H1 (cell line): Measurements from ENCODE around the gene TBC1D3B.
"Not testable (repeated sequence)": the region's sequence is repeated elsewhere in the genome, so short reads cannot be mapped to it uniquely, and the experiment has no call there.

ENCODE experiments used
- EP300 ChIP-seq, 2 experiments: IDR thresholded peaks; 1 replicate in 1 of 2; 2 replicates in 1 of 2; pipeline ENCODE4 v1.6.1; 2011 to 2012; ENCODE audit warnings: low read depth in 2 of 2, low read length in 2 of 2, mild to moderate bottlenecking in 2 of 2, borderline replicate concordance in 1 of 2, inconsistent platforms in 1 of 2, moderate library complexity in 1 of 2
- FOSL1 ChIP-seq: IDR thresholded peaks from 2 replicates; pipeline ENCODE4 v1.6.1; 2011; ENCODE audit warnings: mild to moderate bottlenecking, low read depth, low read length, moderate library complexity; ENCODE audit not compliant: insufficient read depth
- POLR2A ChIP-seq, 2 experiments: IDR thresholded peaks; 1 replicate in 1 of 2; 2 replicates in 1 of 2; pipeline ENCODE4 v1.6.1; 2011; ENCODE audit warnings: low read depth in 2 of 2, low read length in 2 of 2, mild to moderate bottlenecking in 2 of 2; ENCODE audit errors: control extremely low read depth in 1 of 2
- RFX5 ChIP-seq: IDR thresholded peaks from 2 replicates; pipeline ENCODE4 v1.6.1; 2011; ENCODE audit warnings: low read depth, low read length, improper control_type of control experiment, borderline replicate concordance
- SP1 ChIP-seq: IDR thresholded peaks from 2 replicates; pipeline ENCODE4 v1.6.1; 2011; ENCODE audit warnings: low read depth, low read length
- TAF7 ChIP-seq: optimal IDR thresholded peaks from 2 replicates; pipeline ENCODE3; 2011; ENCODE audit warnings: low read depth, mild to moderate bottlenecking, inconsistent platforms, low read length, moderate library complexity, borderline replicate concordance
- TBP ChIP-seq: IDR thresholded peaks from 2 replicates; pipeline ENCODE4 v1.6.1; 2011; ENCODE audit warnings: low read depth, low read length, improper control_type of control experiment
- TF ChIP-seq, protein P1 (sequence below), 3 experiments: IDR thresholded peaks; 1 replicate in 2 of 3; 2 replicates in 1 of 3; pipeline versions ENCODE4 v1.5.1 to v1.6.1; 2011; ENCODE audit warnings: low read length in 3 of 3, mild to moderate bottlenecking in 3 of 3, inconsistent platforms in 2 of 3, low read depth in 1 of 3, moderate library complexity in 1 of 3; ENCODE audit not compliant: insufficient read depth in 1 of 3; ENCODE audit errors: control extremely low read depth in 1 of 3
- TF ChIP-seq, protein P2 (sequence below): IDR thresholded peaks from 2 replicates; pipeline ENCODE4 v1.6.1; 2012; ENCODE audit warnings: low read length, inconsistent platforms

DNA sequence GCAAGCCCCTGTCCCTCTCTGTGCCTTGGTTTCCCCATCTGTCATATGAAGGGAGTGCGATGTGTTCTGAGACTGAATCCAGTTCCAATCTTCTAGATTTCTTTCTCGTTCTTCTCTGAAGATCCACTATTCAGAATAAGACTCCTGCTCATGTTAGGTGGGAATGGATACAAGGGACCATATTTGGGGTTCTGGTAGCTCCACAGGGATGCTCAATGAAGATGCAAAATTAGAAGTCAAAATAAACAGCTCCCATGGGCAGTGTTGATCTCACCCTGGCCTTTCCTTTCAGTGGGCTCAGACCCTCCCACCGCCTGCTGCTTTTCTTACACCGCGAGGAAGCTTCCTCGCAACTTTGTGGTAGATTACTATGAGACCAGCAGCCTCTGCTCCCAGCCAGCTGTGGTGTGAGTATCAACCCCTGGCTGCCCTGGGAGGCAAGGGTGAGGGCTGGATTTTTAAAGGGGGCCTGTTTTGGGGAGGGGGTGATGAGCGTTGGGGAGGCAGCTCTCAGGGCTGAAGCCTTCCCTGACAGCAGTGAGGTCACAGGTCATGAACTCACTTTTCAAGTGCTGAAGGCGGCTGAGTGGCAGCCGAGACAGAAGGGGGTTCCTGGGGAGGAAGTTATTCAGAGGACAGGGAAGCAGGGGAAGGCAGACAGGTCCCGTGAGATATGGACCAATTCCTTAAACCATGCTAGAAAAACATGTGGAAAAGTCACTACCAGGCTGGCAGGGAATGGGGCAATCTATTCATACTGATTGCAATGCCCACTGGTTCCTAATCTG, 35.2 kb upstream of the TBC1D3B start:
- TF ChIP-seq EP300 (IDR thresholded peaks at IDR 0.05; ENCODE audit: borderline replicate concordance in 1 of 2, low read depth in 2 of 2, low read length in 2 of 2); TAF7; POLR2A (IDR thresholded peaks at IDR 0.05; ENCODE audit: control extremely low read depth in 1 of 2, low read depth in 2 of 2, low read length in 2 of 2); TBP; FOSL1; SP1; RFX5: not testable (repeated sequence)
- TF ChIP-seq, protein P1, sequence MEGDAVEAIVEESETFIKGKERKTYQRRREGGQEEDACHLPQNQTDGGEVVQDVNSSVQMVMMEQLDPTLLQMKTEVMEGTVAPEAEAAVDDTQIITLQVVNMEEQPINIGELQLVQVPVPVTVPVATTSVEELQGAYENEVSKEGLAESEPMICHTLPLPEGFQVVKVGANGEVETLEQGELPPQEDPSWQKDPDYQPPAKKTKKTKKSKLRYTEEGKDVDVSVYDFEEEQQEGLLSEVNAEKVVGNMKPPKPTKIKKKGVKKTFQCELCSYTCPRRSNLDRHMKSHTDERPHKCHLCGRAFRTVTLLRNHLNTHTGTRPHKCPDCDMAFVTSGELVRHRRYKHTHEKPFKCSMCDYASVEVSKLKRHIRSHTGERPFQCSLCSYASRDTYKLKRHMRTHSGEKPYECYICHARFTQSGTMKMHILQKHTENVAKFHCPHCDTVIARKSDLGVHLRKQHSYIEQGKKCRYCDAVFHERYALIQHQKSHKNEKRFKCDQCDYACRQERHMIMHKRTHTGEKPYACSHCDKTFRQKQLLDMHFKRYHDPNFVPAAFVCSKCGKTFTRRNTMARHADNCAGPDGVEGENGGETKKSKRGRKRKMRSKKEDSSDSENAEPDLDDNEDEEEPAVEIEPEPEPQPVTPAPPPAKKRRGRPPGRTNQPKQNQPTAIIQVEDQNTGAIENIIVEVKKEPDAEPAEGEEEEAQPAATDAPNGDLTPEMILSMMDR (IDR thresholded peaks at IDR 0.05; ENCODE audit: control extremely low read depth in 1 of 3, insufficient read depth in 1 of 3, low read depth in 1 of 3, low read length in 3 of 3) = not testable (repeated sequence)
- TF ChIP-seq, protein P2, sequence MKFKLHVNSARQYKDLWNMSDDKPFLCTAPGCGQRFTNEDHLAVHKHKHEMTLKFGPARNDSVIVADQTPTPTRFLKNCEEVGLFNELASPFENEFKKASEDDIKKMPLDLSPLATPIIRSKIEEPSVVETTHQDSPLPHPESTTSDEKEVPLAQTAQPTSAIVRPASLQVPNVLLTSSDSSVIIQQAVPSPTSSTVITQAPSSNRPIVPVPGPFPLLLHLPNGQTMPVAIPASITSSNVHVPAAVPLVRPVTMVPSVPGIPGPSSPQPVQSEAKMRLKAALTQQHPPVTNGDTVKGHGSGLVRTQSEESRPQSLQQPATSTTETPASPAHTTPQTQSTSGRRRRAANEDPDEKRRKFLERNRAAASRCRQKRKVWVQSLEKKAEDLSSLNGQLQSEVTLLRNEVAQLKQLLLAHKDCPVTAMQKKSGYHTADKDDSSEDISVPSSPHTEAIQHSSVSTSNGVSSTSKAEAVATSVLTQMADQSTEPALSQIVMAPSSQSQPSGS = not testable (repeated sequence)
